Coronary artery (tissue), 2 donors: ENCODE data around the gene NEDD4L.

Source experiments
- DNase-seq: peaks from one replicate; pipeline ENCODE4 v3.0.0-alpha.2; 2017; ENCODE audit warnings: low spot score
- H3K27ac ChIP-seq, 2 donors: fragments of 200-600 bp; sonication (generic); one replicate each; pipeline ENCODE4 v1.5.1; 2016 to 2019
- H3K4me3 ChIP-seq: fragments of 200-600 bp; sonication (generic); 2 replicates; pipeline ENCODE4 v1.5.1; 2016; ENCODE audit warnings: mild to moderate bottlenecking, moderate library complexity
- TF ChIP-seq, protein P1 (sequence below): fragments of 200-600 bp; sonication (generic); IDR thresholded peaks from one replicate; pipeline ENCODE4 v1.5.1; 2019; ENCODE audit warnings: antibody characterized with exemption

NEDD4L gene

DNA sequence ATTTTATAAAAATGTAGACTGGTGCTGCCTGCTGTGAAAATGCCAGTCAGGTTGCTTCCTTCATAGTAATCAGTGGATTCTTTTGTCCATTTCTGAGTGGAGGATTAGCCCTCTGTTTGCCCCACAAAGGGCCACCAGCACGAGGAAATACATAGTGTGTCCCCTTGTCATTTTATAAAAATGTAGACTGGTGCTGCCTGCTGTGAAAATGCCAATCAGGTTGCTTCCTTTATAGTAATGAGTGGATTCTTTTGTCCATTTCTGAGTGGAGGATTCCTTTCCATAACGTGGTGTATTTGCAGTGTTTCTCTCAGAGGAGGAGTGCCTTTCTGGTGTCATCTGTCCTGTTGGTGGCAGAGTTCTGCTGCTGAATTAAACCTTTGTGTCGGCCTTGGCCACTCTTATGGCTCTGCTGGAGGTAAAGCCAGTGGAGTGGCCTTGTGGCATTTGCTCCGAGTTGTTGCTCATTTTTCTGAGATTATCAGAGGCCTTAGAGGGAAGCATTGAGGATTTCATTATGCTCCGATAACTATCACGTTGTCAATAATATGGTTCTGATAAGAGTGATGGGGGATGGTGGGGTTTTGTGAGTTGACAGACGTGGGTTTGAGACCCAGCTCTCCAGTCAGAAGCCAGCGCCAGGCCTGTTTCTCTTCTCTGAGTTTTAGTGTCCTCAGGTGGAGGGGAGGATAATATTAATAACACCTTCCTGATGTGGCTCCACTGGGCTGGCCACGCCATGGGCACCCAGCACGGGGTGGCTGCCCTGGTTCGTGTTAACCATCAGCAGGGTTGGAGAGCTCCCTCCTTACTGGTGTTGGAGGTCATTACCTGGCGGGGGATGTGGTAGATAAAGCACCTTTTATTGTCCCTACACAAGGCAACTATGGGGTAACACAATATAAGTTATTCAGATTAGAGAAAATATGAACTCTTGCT, 96.6 kb downstream of the NEDD4L start:
- H3K27ac ChIP-seq, result no peak overlapping the region

DNA sequence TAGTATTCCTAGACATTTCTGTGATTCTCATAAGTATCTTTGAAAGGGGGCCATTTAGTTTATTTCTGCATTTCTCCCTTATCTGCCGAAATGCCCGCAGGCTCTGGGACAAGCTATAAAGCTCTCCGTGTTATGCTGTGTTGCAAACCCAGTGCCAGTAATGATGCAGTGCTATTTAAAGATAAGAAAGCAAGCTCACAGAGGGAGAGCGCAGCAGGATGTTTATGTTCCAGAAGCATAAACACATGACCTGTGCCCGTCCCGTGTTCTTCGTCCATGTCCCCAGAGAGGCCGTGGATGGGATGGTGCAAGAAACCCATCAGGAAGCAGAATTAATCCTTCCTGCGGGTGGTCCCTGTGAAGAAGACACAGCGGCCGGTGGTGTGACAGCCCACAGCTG, 99.4 kb downstream of the NEDD4L start:
- TF ChIP-seq, protein P1, sequence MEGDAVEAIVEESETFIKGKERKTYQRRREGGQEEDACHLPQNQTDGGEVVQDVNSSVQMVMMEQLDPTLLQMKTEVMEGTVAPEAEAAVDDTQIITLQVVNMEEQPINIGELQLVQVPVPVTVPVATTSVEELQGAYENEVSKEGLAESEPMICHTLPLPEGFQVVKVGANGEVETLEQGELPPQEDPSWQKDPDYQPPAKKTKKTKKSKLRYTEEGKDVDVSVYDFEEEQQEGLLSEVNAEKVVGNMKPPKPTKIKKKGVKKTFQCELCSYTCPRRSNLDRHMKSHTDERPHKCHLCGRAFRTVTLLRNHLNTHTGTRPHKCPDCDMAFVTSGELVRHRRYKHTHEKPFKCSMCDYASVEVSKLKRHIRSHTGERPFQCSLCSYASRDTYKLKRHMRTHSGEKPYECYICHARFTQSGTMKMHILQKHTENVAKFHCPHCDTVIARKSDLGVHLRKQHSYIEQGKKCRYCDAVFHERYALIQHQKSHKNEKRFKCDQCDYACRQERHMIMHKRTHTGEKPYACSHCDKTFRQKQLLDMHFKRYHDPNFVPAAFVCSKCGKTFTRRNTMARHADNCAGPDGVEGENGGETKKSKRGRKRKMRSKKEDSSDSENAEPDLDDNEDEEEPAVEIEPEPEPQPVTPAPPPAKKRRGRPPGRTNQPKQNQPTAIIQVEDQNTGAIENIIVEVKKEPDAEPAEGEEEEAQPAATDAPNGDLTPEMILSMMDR, result no peak
- Histone ChIP-seq H3K4me3 (no peak overlapping the region), H3K27ac (no peak overlapping the region)
- DNase-seq, result no peak

More for the DNA sequence above, 96.6 kb downstream of the NEDD4L start:
- no peak overlapping the region for H3K4me3 ChIP-seq
- TF ChIP-seq, protein P1, result no peak
- DNase-seq, result no peak

DNA sequence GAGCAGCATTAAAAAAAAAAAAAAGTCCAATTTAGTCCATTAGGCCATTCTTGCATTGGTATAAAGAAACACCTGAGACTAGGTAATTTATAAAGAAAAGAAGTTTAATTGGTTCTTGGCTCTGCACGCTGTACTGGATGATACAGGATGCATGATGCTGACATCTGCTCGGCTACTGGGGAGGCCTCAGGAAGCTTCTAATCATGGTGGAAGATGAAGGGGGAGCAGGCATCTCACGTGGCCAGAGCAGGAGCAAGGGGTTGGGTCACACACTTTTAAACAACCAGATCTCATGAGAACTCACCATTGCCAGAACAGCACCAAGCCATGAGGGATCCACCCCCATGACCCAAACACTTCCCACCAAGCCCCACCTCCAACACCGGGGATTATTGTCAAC, 100.1 kb downstream of the NEDD4L start:
- TF ChIP-seq, protein P1, result no peak
- Histone ChIP-seq H3K4me3 (no peak overlapping the region), H3K27ac (no peak overlapping the region)
- DNase-seq, result no peak

DNA sequence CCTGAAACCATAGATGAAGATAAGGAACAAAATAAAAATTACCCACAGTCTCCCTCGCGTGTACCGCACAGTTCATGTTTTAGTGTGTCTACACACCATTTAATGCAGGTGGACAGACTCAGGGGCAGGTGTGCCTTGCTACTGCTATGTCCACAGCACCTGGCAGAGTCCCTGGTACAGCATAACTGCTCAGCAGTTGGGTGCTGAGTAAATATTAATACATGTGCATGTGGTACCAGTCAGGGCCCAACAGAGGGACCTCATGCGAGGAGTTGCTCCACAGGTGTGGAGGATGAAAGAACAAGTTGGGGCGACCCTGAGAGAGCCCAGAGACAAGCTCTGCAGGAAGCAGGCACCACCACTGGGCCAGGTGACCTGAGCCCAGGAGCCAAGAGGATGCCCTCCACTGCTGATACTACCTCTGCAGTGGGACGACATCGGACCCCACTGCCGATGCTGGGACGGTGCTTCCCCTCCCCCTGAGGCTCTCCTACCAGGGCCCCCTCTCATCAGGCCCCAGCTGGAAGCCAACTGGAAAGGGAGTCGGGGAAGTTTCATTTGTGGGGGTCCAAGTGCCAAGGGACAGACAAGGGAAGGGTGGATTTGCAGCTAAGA, 100.8 kb downstream of the NEDD4L start:
- H3K27ac ChIP-seq, result no peak overlapping the region
- TF ChIP-seq, protein P1, result no peak
- no peak for DNase-seq
- H3K4me3 ChIP-seq, result no peak overlapping the region

DNA sequence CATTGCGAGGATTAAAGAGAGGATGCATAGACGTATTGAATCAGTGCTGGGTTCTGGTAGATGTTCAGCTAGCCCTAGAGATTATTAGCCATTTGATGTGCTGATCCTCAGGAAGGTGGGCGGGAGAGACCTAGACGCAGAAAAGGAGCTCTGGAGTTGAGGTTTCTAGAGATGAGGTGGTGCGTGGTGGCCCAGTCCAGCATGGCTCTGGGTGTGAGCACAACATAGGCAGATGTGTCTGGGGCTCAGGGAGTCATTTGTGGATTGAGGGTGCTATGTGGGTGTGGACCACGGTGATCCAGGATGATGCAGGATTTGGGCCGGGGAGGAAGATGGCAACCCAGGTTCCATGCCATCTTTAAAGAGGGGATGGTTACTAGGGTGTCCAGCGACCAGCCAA, 102.1 kb downstream of the NEDD4L start:
- no peak for DNase-seq
- Histone ChIP-seq H3K27ac (no peak overlapping the region), H3K4me3 (no peak overlapping the region)
- TF ChIP-seq, protein P1, result no peak

DNA sequence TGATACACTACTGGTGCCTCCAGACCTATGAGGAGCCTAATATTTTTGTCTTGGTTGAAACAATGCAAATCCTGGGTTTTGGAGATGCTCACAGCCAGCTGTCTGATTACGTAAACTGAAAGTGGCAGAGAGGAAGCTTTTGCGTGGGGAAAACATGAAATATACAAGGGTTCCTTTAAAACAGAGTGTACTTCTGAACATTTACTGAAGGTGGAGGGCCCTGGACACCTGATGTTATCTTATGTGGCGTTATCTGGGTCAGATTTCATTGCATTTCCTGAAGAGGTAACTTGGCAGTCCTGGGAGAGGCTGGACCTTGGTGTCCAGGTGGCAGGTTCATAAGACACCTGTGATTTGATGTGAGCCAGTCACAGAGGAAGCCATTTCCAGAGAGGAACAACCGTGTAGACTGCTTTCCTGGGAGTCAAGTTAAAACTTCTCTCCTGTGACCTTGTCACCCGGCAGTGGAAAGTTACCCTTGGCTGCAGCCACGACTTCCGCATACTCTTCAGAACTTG, 105.0 kb downstream of the NEDD4L start:
- no peak for DNase-seq
- H3K4me3 ChIP-seq, result no peak overlapping the region
- H3K27ac ChIP-seq, result no peak overlapping the region
- TF ChIP-seq, protein P1, result no peak
